ENCODE measurements around the gene ATP5MG. TPM values are rescaled to one million over a fixed set of nuclear protein-coding genes. Genes with fewer than 3 reads are reported as not detected.
"Not testable (repeated sequence)": the region's sequence is repeated elsewhere in the genome, so short reads cannot be mapped to it uniquely, and the experiment has no call there.

ATP5MG gene
- total RNA-seq, 1 experiment from 2014 or later: 155 TPM

GRCh38 chr11:118406599-118407166 is 5.3 kb downstream of the ATP5MG start:
- no peak for DNase-seq (ENCODE audit: extremely low read depth, low read depth)

- DNase-seq (ENCODE audit: extremely low read depth, low read depth): no peak
These were observed 8.8 kb downstream of the ATP5MG start for GRCh38 chr11:118410055-118410745.

- DNase-seq (ENCODE audit: extremely low read depth, low read depth): no peak
These were observed 10.1 kb downstream of the ATP5MG start for GRCh38 chr11:118411530-118411929.

- no peak for DNase-seq (ENCODE audit: extremely low read depth, low read depth)
These were observed 11.5 kb downstream of the ATP5MG start for GRCh38 chr11:118412921-118413320.

GRCh38 chr11:118415062-118415738 is 13.8 kb downstream of the ATP5MG start:
- DNase-seq (ENCODE audit: extremely low read depth, low read depth): no peak

GRCh38 chr11:118415739-118416068 is 14.3 kb downstream of the ATP5MG start:
- peak; percentile 49 for DNase-seq (ENCODE audit: extremely low read depth, low read depth)

GRCh38 chr11:118416900-118417299 is 15.5 kb downstream of the ATP5MG start:
- not testable (repeated sequence) for DNase-seq (ENCODE audit: extremely low read depth, low read depth)

GRCh38 chr11:118417801-118418200 is 16.4 kb downstream of the ATP5MG start:
- no peak for DNase-seq (ENCODE audit: extremely low read depth, low read depth)

GRCh38 chr11:118418766-118419165 is 17.4 kb downstream of the ATP5MG start:
- DNase-seq (ENCODE audit: extremely low read depth, low read depth): no peak

GRCh38 chr11:118427707-118428106 is 26.3 kb downstream of the ATP5MG start:
- DNase-seq (ENCODE audit: extremely low read depth, low read depth): no peak

GRCh38 chr11:118430956-118431355 is 29.6 kb downstream of the ATP5MG start:
- DNase-seq (ENCODE audit: extremely low read depth, low read depth): no peak

- no peak for DNase-seq (ENCODE audit: extremely low read depth, low read depth)
These were observed 32.7 kb downstream of the ATP5MG start for GRCh38 chr11:118434123-118434552.

- no peak for DNase-seq (ENCODE audit: extremely low read depth, low read depth)
These were observed 33.3 kb downstream of the ATP5MG start for GRCh38 chr11:118434553-118435289.

- peak; percentile 21 for DNase-seq (ENCODE audit: extremely low read depth, low read depth)
These were observed 34.0 kb downstream of the ATP5MG start for GRCh38 chr11:118435290-118435892.

GRCh38 chr11:118435893-118436624 is 34.7 kb downstream of the ATP5MG start, which contains the start of gene KMT2A:
TSS of gene KMT2A (plus strand) at chr11:118436492. CDS start at chr11:118436513, 21 bp downstream.
- peak; percentile 90 for DNase-seq (ENCODE audit: extremely low read depth, low read depth)

- no peak for DNase-seq (ENCODE audit: extremely low read depth, low read depth)
These were observed 35.3 kb downstream of the ATP5MG start for GRCh38 chr11:118436639-118437207.

GRCh38 chr11:118437208-118438125 is 36.1 kb downstream of the ATP5MG start:
- DNase-seq (ENCODE audit: extremely low read depth, low read depth): no peak

- DNase-seq (ENCODE audit: extremely low read depth, low read depth): no peak
These were observed 37.0 kb downstream of the ATP5MG start for GRCh38 chr11:118438314-118438931.
